HepG2 (cell line): Measurements from ENCODE around the gene GPR32. TPM values are rescaled to one million over a fixed set of nuclear protein-coding genes. Genes with fewer than 3 reads are reported as not detected.

Experiments
- GATAD1 ChIP-seq: IDR thresholded peaks from 2 replicates; pipeline ENCODE4 v1.6.1; 2016; ENCODE audit warnings: missing genetic modification reagents, missing compliant biosample characterization
- GLI4 ChIP-seq: sonication (generic); formaldehyde crosslinking; IDR thresholded peaks from 2 replicates; pipeline ENCODE4 v1.5.1; 2020; ENCODE audit warnings: missing genetic modification reagents, mild to moderate bottlenecking, moderate library complexity, borderline replicate concordance
- MYPOP ChIP-seq: sonication (generic); formaldehyde crosslinking; IDR thresholded peaks from 2 replicates; pipeline ENCODE4 v1.8.1; 2023; ENCODE audit warnings: mild to moderate bottlenecking, moderate library complexity, missing genetic modification reagents
- NFE2 ChIP-seq: sonication (generic); formaldehyde crosslinking; IDR thresholded peaks from 2 replicates; pipeline ENCODE4 v1.4.0; 2020; ENCODE audit warnings: missing genetic modification reagents
- PHF8 ChIP-seq: sonication (generic); formaldehyde crosslinking; IDR thresholded peaks from 2 replicates; pipeline ENCODE4 v1.5.0; 2020; ENCODE audit warnings: missing genetic modification reagents
- POLR2AphosphoS2 ChIP-seq: IDR thresholded peaks from 2 replicates; pipeline ENCODE4 v1.6.1; 2011; ENCODE audit warnings: low read depth, low read length, improper control_type of control experiment
- SKIL ChIP-seq: sonication (generic); formaldehyde crosslinking; IDR thresholded peaks from 2 replicates; pipeline ENCODE4 v1.8.0; 2022; ENCODE audit warnings: missing genetic modification reagents, mild to moderate bottlenecking, moderate library complexity, borderline replicate concordance
- SMC3 ChIP-seq: IDR thresholded peaks from 2 replicates; pipeline ENCODE4 v1.6.1; 2011; ENCODE audit warnings: low read length, improper control_type of control experiment
- ZBTB25 ChIP-seq: IDR thresholded peaks from 2 replicates; pipeline ENCODE4 v1.6.1; 2018; ENCODE audit warnings: missing genetic modification reagents
- ZKSCAN1 ChIP-seq: fragments of 150-350 bp; IDR thresholded peaks from 2 replicates; pipeline ENCODE4 v1.6.1; 2014; ENCODE audit warnings: low read length
- ZMYM3 ChIP-seq: sonication (generic); formaldehyde crosslinking; IDR thresholded peaks from 2 replicates; pipeline ENCODE4 v1.5.1; 2020; ENCODE audit warnings: mild to moderate bottlenecking, missing genetic modification reagents
- ZNF33A ChIP-seq: sonication (generic); formaldehyde crosslinking; IDR thresholded peaks from 2 replicates; pipeline ENCODE4 v1.5.1; 2020; ENCODE audit warnings: missing genetic modification reagents, mild to moderate bottlenecking, moderate library complexity, borderline replicate concordance
- ZNF34 ChIP-seq: sonication (generic); formaldehyde crosslinking; IDR thresholded peaks from 2 replicates; pipeline ENCODE4 v1.4.0; 2020; ENCODE audit warnings: mild to moderate bottlenecking, missing genetic modification reagents, borderline replicate concordance
- ZNF530 ChIP-seq: sonication (generic); formaldehyde crosslinking; IDR thresholded peaks from 2 replicates; pipeline ENCODE4 v1.5.0; 2020; ENCODE audit warnings: low read depth, mild to moderate bottlenecking, missing genetic modification reagents
- polyA plus RNA-seq, 8 experiments: library from polyadenylated mRNA; depleted of rRNA in 3 of 8; stranded (reverse) in 7 of 8; unstranded in 1 of 8; fragments of >200 nt; fragmentation: Illumina TruSeq in 4 of 8; extraction: Trizol in 4 of 8; gene quantifications; 2 replicates each; pipeline versions ENCODE4 v1.2.1 to v1.2.3, GENCODE V29; 2011 to 2016; ENCODE audit warnings: low read depth in 4 of 8, missing spikeins in 1 of 8, mixed read lengths in 1 of 8; ENCODE audit not compliant: insufficient read depth in 1 of 8
- total RNA-seq, 5 experiments: library from RNA; depleted of rRNA; stranded (reverse); fragments of >200 nt; fragmentation: Illumina TruSeq; extraction: Trizol; gene quantifications; 2 replicates each; pipeline ENCODE4 v1.2.3, GENCODE V29; 2016; ENCODE audit warnings: low read depth in 1 of 5

GPR32 gene
- total and polyA plus RNA-seq, 2 of the 13 experiments (the other 11 are each of a cell fraction or from before 2014, with no cell fraction given), result not detected

GRCh38 chr19:50792272-50793250 is 22.3 kb downstream of the GPR32 start (continued):
- no peak for TF ChIP-seq ZBTB25 (CRISPR knock-in tag)
- peak; percentile 76; the same call in 1 of the 2 replicates for TF ChIP-seq POLR2AphosphoS2
- TF ChIP-seq NFE2 (CRISPR knock-in tag), result no peak
- no peak for TF ChIP-seq PHF8
- TF ChIP-seq ZNF34 (CRISPR knock-in tag), result no peak
- TF ChIP-seq ZNF530 (CRISPR knock-in tag), result no peak
- no peak for TF ChIP-seq ZKSCAN1
- TF ChIP-seq GLI4 (CRISPR knock-in tag), result no peak
- TF ChIP-seq ZNF33A (CRISPR knock-in tag), result no peak
- no peak for TF ChIP-seq MYPOP (CRISPR knock-in tag)
- TF ChIP-seq SKIL, result no peak
- TF ChIP-seq GATAD1, result no peak
- TF ChIP-seq SMC3, result no peak
- 0 out of 2 replicates have a peak, but pooled peaks have one; percentile 16 for TF ChIP-seq ZMYM3 (CRISPR knock-in tag)
